HG02884 (cell line): ENCODE data around the gene NOL12.

ENCODE experiments used
- ATAC-seq: cut with Tn5 transposase; IDR thresholded peaks from one replicate; pipeline ENCODE4 v1.9.1; 2021; ENCODE audit warnings: mild to moderate bottlenecking, moderate library complexity; ENCODE audit not compliant: unreplicated experiment

Gene NOL12

DNA sequence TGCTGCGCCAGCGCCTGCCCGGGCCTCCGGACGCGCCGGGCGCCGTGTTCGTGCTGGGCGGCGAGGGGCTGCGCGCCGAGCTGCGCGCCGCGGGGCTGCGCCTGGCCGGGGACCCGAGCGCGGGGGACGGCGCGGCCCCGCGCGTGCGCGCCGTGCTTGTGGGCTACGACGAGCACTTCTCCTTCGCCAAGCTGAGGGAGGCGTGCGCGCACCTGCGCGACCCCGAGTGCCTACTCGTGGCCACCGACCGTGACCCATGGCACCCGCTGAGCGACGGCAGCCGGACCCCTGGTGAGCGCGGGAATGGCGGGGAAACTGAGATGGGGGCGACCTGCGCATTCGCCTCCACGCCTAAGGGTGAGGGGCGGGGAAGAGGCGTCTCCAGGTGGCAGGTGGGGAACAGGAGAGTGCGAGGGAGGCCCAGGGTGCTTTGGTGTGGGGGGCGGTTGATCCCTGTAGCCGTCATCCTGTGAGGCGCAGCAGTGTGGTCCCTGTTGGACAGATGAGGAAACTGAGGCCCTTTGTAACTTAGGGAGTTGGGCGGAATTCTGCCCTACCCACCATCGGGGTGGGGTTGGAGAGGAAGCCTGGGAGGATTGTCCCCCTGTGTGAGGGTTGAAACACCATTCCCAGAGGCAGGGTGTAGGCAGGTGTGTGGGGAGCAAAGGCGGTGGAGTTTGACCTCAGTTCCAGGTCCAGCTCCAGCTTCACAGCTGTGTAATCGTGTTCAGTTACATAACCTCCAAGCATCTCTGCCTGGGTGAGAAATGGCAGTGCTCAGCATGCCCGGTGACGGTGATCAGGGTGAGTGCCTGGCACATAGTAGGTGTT lies 26.9 kb upstream of the NOL12 start:
- ATAC-seq: no peak

- ATAC-seq: no peak
Observed at GRCh38 chr22:37659897-37660708, 26.0 kb upstream of the NOL12 start.

DNA sequence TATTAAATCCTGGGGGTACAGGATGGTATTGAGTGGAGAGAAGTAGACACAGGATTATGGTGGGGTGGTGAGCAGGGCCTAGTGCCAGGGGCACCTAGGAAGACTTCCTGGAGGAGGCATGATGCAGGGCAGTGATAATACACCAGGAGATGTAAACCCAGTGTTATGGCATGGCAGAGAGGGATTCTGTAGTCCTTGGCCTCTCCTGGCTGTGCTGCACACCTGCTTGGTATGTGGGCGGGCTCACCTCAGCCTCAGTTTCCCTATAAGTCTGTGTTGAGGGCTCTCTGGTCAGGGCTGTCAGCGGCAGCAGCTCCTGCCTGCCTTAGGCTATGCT lies 25.5 kb upstream of the NOL12 start:
- ATAC-seq: no peak

GRCh38 chr22:37661160-37661924 lies 24.8 kb upstream of the NOL12 start:
- ATAC-seq: no peak

DNA sequence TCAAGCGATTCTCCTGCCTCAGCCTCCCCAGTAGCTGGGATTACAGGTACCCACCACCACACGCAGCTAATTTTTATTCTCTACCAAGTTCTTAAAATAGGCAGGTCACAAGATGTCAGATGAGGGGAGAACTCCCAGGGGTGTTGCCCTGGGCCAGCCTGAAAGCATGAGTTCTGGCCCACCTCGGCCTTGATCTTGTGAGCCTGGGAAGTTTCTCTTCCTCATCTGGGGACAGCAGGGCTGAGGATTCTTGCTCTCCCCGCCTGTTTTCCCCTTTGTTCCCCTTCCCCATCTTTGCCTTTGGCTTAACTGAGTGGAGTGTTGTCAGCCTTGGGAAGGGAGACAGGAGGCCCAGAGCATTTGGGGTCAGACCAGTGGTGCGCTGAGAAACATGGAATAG lies 24.1 kb upstream of the NOL12 start:
- no peak for ATAC-seq

DNA sequence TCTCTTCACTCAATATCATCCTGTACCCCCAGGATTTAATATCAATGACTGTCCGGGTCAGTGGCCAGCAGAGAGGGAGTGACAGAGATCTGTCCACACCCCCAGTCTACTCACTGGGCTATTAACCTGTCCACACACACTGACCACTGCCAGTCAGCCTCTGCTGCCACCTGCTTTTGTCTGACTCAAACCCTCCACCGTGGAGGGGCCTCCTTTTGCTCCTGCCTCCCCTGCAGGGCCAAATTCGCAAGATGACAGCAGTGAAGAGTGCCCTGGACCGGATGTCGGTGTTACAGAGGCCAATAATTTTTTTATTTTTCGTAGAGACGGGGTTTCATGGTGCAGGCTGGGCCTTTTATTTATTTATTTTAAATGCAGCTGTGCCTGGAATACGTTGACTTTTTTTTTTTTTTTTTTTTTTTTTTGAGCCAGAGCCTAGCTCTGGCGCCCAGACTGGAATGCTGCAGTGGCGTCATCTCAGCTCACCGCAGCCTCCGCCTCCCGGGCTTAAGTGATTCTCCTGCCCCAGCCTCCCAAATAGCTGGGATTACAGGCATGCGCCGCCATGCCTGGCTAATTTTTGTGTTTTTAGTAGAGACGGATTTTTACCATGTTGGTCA lies 22.5 kb upstream of the NOL12 start:
- no peak for ATAC-seq

DNA sequence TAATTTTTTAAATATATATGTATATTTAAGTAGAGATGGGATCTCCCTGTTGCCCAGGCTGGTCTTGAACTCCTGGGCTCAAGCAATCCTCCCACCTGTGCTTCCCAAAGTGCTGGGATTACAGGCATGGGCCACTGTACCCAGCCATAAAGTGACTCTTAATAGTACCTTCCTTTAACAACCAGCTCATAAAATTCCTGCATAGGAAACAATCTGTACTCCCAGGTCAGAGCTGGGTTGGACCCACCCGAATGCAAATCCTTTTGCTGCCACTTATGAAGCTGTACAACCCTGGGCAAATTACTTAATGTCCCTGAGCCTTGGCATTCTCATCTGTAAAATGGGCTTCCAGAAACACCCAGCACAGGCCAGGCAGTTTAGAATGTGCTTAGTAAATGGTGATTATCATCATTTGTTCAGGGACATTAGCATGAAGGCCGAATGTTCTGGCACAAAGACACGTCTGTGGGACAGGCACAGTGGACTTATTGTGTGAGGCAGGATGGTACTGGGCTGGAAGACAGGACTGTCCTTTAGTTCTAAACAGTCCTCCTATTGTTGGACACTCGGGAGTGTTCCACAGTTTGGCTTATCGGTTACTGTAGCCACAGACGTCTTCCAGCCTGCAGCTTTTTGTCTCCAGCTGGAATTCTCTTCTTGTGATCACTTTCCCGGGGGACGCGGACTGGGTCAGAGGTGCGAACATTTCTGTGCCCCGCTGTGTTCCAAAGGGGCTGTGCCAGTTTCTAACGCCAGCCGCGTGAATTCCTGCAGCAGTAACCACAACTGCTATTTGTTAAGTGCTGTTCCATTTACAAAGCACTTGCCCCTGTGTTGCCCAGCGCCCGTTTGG lies 21.7 kb upstream of the NOL12 start:
- ATAC-seq: no peak

- ATAC-seq: no peak
Observed at GRCh38 chr22:37665487-37665886, 20.7 kb upstream of the NOL12 start.

- ATAC-seq: no peak
Observed at GRCh38 chr22:37669586-37669985, 16.6 kb upstream of the NOL12 start.

DNA sequence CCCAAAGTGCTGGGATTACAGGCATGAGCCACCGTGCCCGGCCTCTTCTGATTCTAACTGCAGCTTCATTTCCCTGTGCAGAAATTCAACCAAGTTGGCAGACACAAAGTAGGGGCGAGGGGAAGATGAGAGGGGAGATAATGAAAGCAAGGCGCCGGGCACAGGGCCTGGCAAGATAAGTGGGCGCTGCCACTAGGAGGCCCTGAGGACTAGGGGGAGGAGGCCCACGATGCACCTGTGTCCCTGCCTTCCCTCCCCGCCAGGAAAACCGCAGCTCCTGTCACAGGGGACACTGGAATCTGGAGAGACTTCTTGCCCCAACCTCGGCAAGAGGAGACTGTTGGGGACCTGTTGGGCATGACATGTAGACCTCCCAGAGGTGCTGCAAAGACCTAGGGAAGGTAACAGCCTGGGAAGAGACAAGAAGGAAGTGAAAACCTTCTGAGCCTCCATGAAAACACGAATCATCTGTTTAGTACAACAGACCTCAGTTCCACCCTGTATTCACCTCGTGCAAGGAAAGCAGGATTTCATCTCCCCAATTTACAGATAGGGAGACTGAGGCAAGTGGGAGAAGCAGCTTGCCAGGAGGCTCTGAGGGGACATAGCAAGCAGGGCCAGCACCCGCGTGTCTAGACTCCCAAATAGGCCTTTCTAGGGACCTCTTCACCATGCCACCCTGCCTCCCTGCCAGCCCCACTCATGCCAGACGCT lies 13.8 kb upstream of the NOL12 start:
- ATAC-seq: no peak

GRCh38 chr22:37672920-37673455 lies 13.2 kb upstream of the NOL12 start:
- ATAC-seq: no peak

GRCh38 chr22:37674248-37674647 lies 11.9 kb upstream of the NOL12 start:
- no peak for ATAC-seq

DNA sequence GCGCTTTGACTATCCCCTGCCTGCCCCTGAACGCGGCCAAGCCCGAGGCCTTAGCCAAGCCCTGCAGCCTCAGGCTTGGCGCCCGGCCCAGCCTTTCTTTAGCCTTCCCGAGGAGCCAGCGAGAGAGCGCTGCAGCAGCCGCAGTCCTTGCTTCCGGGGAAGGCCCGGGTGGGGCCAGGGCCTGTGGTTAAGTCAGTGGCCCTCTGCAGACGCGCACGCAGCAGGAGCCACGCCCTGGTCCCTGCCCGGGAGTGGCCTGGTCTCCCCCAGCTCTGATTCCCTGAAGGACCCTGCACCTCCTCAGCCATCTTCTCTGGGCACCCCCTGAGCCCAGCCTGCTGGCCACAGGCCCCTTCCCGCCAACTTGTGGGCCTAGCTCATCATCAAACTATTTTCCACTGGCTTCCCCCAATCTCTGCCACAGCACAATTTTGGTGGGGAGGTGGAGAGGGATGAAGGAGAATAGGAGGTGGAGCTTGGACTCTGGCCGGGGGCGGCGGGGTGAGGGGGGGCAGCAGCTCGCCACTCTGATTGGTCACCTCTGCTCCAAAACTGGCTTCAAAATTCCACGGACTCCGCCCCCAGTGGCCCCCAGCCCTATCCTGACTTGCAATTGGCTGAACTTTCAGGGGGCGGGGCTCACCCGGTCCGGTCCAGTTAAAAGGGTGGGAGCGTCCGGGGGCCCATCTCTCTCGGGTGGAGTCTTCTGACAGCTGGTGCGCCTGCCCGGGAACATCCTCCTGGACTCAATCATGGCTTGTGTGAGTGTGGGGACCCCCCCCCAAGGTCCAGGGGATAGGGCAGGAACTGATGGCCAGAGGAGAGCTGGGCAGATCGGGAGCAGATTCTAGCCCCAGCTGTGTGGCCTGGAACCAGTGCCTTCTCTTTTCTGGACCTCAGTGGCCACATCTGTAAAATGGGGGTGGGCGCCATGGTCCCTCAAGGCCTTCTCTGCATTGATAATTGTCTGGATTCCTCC lies 10.9 kb upstream of the NOL12 start, which contains the start of gene LGALS1:
TSS of gene LGALS1 (plus strand) at position 686 of the 979 bp plus-strand sequence. CDS start at position 753, 67 bp downstream.
- ATAC-seq: peak; percentile 45

DNA sequence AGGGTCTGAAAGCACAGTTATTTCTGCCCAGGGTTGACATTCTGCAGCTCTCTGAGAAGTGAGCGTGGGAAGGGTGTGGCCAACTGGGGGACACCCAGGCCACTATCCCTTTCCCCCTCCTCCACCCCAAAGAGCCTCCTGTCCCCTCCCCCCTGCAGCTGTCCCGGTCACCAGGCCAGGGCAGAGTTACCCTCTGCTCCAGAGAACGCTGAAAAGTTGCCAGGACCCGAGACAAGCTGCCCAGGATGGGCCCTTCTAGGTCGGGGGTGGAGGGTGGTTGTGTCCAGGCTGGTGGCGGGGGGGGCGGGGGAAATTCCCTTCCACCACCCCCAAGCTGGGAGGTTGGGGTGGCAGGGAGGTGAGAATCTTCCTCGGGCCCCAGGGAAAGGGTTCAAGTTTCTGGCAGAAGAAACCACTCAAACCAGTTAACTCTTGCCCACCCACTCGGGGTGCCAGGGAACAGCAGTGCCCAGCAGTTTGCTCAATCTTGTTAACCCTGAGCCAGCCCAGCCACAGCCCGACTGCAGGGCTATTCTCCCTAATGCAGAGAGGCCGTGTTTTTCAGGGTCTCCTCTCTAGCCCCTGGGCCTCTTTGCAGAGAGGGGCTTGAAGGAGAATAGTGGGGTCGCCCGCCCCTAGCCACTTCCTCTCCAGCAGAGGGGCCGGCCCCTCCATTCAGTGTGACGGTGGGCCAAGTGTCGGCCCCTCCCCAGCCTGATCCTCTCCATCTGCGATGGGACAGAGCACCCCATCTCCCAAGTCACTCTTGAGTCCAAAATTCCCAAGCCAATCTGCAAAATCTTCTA lies 10.0 kb upstream of the NOL12 start:
- ATAC-seq: peak; percentile 3

- peak; percentile 41 for ATAC-seq
Observed at GRCh38 chr22:37676736-37677492, 9.2 kb upstream of the NOL12 start.

DNA sequence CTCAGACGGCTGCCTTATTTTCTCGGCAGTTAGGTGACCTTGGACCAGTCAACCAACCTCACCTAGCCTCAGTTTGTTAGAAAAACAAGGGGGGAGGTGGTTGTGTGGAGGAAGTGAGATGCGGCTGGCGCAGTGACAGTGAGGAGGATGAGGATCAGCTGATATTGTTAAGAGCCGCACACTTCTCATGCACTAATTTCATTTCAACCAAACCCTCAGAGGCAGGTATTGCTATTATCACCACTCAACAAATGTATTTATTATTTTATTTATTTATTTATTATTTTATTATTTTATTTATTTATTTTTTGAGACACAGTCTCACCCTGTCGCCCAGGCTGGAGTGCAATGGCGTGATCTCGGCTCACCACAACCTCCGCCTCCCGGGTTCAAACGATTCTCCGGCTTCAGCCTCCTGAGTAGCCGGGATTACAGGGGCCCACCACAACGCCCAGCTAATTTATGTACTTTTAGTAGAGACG lies 8.6 kb upstream of the NOL12 start:
- ATAC-seq: peak; percentile 4
